ENCODE measurements around the gene REXO1. TPM values are rescaled to one million over a fixed set of nuclear protein-coding genes. Genes with fewer than 3 reads are reported as not detected.

The REXO1 gene
- total and polyA plus RNA-seq, 2 donors = 3.8 to 28.7 TPM

DNA sequence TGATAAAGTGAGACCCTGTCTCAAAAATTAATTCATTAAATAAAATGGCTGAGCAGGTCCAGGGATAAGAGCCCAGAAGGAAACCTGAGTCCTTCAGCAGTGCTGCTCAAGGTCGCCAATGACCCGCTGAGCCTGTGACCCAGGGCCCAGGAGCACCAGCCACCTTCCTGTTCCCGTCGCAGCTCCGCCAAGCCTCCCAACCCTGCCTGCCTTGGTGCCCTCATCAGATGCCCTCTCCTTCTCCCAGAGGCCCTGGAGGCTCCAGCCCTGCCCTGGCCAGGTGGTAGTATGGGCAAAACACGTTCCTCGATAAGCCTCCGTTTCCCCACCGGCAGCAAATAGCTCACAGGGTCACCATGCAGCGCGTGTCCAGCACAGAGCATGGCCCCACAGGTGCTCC, 2.6 kb downstream of the REXO1 start:
- H3K27me3 ChIP-seq (ENCODE audit: control insufficient read depth in 2 of 2, insufficient read depth in 1 of 2, low read length in 1 of 2) = no peaks in the 10 kb centered on the region
- no peak overlapping the region for H3K4me3 ChIP-seq (ENCODE audit: low read length in 2 of 2)
- H3K27ac ChIP-seq (ENCODE audit: low read depth in 1 of 2, low read length in 1 of 2) = no peak overlapping the region
- DNase-seq (ENCODE audit: low read depth in 6 of 9, low spot score in 9 of 9) = no peak
- peaks cover 33 to 64% of the 10 kb centered on the region in 2 donors for H3K4me1 ChIP-seq (ENCODE audit: control insufficient read depth in 2 of 2, insufficient read depth in 2 of 2, low read length in 2 of 2)
- H3K9me3 ChIP-seq (ENCODE audit: control insufficient read depth in 2 of 2, insufficient read depth in 1 of 2, low read length in 1 of 2) = no peaks in the 10 kb centered on the region
- peaks cover 21 to 30% of the 10 kb centered on the region in 2 donors for H3K36me3 ChIP-seq (ENCODE audit: control insufficient read depth in 2 of 2, insufficient read depth in 2 of 2, low read length in 1 of 2)
- 97% methylated on average over 11 of the region's 11 CpGs for WGBS

DNA sequence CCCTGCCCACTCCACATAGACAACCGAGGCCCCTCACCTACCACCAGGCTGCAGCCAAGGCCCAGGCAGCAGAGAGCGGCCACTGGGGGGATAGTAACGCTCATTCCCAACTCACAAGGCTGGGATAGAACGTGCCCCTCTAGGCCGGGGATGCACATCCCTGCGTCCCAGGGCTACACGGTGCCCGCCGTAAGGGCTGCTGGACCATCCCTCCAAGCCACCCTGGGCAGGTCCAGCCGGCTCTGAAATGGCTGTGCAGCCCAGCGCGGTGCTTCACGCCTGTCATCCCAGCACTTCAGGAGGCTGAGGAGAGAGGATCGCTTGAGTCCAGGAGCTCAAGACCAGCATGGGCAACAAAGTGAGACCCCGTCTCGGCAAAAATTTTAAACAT, 3.2 kb downstream of the REXO1 start:
- WGBS = 98% methylated on average over 16 of the region's 16 CpGs
- H3K4me3 ChIP-seq (ENCODE audit: low read length in 2 of 2) = no peak overlapping the region

DNA sequence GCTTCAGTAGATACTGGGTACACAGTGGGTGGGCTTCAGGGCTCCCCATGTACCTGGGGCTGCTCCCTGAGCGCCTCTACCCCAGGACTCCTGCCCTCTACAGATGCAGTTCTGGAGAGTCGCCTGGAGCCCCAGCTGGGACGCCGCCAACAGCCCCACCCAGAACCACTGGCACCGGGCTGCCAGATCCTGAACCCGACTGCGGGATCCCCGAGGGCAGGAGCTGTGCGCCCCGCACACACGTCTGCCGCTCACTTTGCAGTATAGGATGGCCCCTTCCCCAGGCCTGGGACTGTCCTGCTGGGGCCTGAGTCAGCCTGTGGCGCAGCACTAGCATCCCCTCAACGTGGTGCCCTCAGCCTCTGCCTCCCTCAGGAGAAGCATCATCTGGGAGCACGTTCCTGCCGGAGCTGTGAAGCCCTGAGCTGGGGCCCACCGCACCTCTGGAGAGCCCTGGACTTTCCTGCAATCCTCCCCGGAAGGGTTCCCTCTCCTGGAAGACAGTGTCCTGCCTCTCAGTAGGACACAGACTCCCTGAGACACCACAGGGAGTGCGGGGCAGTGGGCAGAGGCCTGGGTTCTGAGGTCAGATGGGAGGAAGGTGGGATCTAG, 3.7 kb downstream of the REXO1 start:
- no peaks in the 10 kb centered on the region for H3K27me3 ChIP-seq (ENCODE audit: control insufficient read depth in 2 of 2, insufficient read depth in 1 of 2, low read length in 1 of 2)
- no peaks in the 10 kb centered on the region for H3K9me3 ChIP-seq (ENCODE audit: control insufficient read depth in 2 of 2, insufficient read depth in 1 of 2, low read length in 1 of 2)
- DNase-seq (ENCODE audit: low read depth in 6 of 9, low spot score in 9 of 9) = no peak
- 97% methylated on average over 19 of the region's 19 CpGs for WGBS
- no peak overlapping the region for H3K4me3 ChIP-seq (ENCODE audit: low read length in 2 of 2)
- no peak overlapping the region for H3K27ac ChIP-seq (ENCODE audit: low read depth in 1 of 2, low read length in 1 of 2)
- peaks cover 44 to 65% of the 10 kb centered on the region in 2 donors for H3K4me1 ChIP-seq (ENCODE audit: control insufficient read depth in 2 of 2, insufficient read depth in 2 of 2, low read length in 2 of 2)
- peaks cover 25 to 33% of the 10 kb centered on the region in 2 donors for H3K36me3 ChIP-seq (ENCODE audit: control insufficient read depth in 2 of 2, insufficient read depth in 2 of 2, low read length in 1 of 2)

More for the DNA sequence above, 3.2 kb downstream of the REXO1 start:
- no peak for DNase-seq (ENCODE audit: low read depth in 6 of 9, low spot score in 9 of 9)
- H3K36me3 ChIP-seq (ENCODE audit: control insufficient read depth in 2 of 2, insufficient read depth in 2 of 2, low read length in 1 of 2) = peaks cover 21 to 30% of the 10 kb centered on the region in 2 donors
- no peak overlapping the region for H3K27ac ChIP-seq (ENCODE audit: low read depth in 1 of 2, low read length in 1 of 2)
- no peaks in the 10 kb centered on the region for H3K27me3 ChIP-seq (ENCODE audit: control insufficient read depth in 2 of 2, insufficient read depth in 1 of 2, low read length in 1 of 2)
- H3K4me1 ChIP-seq (ENCODE audit: control insufficient read depth in 2 of 2, insufficient read depth in 2 of 2, low read length in 2 of 2) = peaks cover 39 to 65% of the 10 kb centered on the region in 2 donors
- H3K9me3 ChIP-seq (ENCODE audit: control insufficient read depth in 2 of 2, insufficient read depth in 1 of 2, low read length in 1 of 2) = no peaks in the 10 kb centered on the region

DNA sequence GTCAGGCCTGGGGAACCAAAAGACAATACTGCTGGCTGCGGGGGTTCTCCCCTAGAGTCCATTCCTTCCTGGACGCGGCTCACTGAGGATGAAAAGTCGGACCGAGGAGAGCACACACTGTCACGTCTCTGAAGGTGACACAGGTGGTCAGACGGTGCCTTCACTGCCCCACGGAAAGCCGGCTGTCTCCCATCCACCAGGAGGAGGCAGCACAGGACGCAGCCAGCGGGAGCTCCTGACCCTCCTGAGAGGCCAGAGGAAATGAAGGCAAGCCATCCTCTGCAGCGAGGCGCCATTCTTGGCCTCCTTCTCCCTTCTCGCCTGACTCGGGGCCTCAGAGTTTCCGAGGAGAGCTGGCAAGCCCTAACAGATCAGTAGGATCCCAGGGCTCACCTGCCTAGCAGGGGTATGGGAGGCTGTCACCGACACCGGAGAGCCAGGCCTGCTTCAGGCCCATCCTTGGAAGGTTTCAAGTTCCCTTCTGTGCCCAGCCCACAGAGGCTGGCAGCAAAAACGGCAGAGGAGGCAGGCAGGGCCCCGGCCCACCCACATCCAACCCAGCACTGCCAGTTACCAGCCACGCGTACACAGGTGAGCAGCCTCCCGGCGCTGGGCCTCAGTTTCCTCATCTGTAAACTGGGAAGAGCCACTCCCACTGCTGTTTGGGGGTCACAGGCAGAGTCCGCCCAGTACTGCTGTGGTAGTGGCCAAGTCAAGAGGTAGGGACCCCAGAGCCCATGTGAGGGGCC, 4.5 kb downstream of the REXO1 start:
- H3K4me3 ChIP-seq (ENCODE audit: low read length in 2 of 2) = no peak overlapping the region
- WGBS = 94% methylated on average over 25 of the region's 25 CpGs
- H3K27me3 ChIP-seq (ENCODE audit: control insufficient read depth in 2 of 2, insufficient read depth in 1 of 2, low read length in 1 of 2) = no peaks in the 10 kb centered on the region
- H3K4me1 ChIP-seq (ENCODE audit: control insufficient read depth in 2 of 2, insufficient read depth in 2 of 2, low read length in 2 of 2) = peaks cover 40 to 57% of the 10 kb centered on the region in 2 donors
- no peaks in the 10 kb centered on the region for H3K9me3 ChIP-seq (ENCODE audit: control insufficient read depth in 2 of 2, insufficient read depth in 1 of 2, low read length in 1 of 2)
- H3K27ac ChIP-seq (ENCODE audit: low read depth in 1 of 2, low read length in 1 of 2) = no peak overlapping the region
- DNase-seq (ENCODE audit: low read depth in 6 of 9, low spot score in 9 of 9) = no peak
- H3K36me3 ChIP-seq (ENCODE audit: control insufficient read depth in 2 of 2, insufficient read depth in 2 of 2, low read length in 1 of 2) = peaks cover 27 to 35% of the 10 kb centered on the region in 2 donors

DNA sequence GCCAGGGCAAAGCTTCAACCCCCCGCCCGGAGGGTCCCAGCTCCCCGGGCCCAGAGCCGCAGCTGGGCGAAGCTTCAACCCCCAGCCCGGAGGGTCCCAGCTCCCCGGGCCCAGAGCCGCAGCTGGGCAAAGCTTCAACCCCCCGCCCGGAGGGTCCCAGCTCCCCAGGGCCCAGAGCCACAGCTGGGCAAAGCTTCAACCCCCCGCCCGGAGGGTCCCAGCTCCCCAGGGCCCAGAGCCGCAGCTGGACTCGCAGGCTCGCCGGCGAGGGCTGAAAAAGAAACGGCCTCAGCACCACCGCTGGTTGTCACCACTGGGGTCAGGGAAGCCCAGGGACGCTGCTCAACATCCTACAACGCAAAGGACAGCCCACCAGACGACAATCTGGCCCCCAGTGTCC, 5.2 kb downstream of the REXO1 start:
- peaks cover 31 to 35% of the 10 kb centered on the region in 2 donors for H3K36me3 ChIP-seq (ENCODE audit: control insufficient read depth in 2 of 2, insufficient read depth in 2 of 2, low read length in 1 of 2)
- no peak overlapping the region for H3K4me3 ChIP-seq (ENCODE audit: low read length in 2 of 2)
- peaks cover 38 to 55% of the 10 kb centered on the region in 2 donors for H3K4me1 ChIP-seq (ENCODE audit: control insufficient read depth in 2 of 2, insufficient read depth in 2 of 2, low read length in 2 of 2)
- WGBS = 93% methylated on average over 22 of the region's 22 CpGs
- no peak overlapping the region for H3K27ac ChIP-seq (ENCODE audit: low read depth in 1 of 2, low read length in 1 of 2)
- H3K27me3 ChIP-seq (ENCODE audit: control insufficient read depth in 2 of 2, insufficient read depth in 1 of 2, low read length in 1 of 2) = no peaks in the 10 kb centered on the region
- no peaks in the 10 kb centered on the region for H3K9me3 ChIP-seq (ENCODE audit: control insufficient read depth in 2 of 2, insufficient read depth in 1 of 2, low read length in 1 of 2)
- DNase-seq (ENCODE audit: low read depth in 6 of 9, low spot score in 9 of 9) = no peak

DNA sequence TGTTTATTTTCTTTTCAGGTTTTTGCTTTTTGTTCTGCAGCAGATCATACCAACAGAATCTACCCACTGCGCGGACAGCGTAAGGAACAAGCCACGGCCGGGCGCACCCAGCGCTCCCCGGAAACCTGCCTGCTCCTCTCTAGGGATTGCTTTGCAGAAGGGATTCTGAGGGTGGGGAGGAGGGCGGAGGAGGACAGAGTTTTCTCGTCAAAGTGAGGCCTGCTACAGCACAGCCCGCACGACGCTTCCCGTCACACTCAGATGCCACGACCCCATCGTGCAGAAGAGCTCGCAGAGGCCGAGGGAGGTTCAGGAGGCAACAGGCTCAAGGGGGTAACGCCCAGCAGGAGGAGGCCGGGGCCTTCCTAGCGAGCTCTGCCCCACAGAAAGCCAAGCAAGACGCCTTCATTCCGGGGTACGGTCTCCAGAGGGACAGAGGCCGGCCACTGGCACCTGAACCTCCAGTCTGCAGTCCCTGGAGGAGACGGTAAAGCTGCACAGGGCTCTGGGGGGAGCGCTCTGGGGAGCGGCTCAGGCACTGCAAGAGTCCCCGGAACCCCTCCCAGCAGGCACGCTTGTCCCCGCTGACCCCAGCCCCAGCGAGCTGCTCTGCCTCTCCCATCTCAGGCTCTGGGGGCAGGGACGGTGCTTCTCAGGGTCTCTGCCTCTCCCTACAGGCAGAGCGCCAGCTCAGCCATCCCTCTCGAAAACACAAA, 6.9 kb downstream of the REXO1 start:
- peaks cover 28 to 49% of the 10 kb centered on the region in 2 donors for H3K4me1 ChIP-seq (ENCODE audit: control insufficient read depth in 2 of 2, insufficient read depth in 2 of 2, low read length in 2 of 2)
- H3K27me3 ChIP-seq (ENCODE audit: control insufficient read depth in 2 of 2, insufficient read depth in 1 of 2, low read length in 1 of 2) = no peaks in the 10 kb centered on the region
- peaks cover 35 to 39% of the 10 kb centered on the region in 2 donors for H3K36me3 ChIP-seq (ENCODE audit: control insufficient read depth in 2 of 2, insufficient read depth in 2 of 2, low read length in 1 of 2)
- 95% methylated on average over 35 of the region's 35 CpGs for WGBS
- no peak for DNase-seq (ENCODE audit: low read depth in 6 of 9, low spot score in 9 of 9)
- no peak overlapping the region for H3K4me3 ChIP-seq (ENCODE audit: low read length in 2 of 2)
- H3K9me3 ChIP-seq (ENCODE audit: control insufficient read depth in 2 of 2, insufficient read depth in 1 of 2, low read length in 1 of 2) = no peaks in the 10 kb centered on the region
- no peak overlapping the region for H3K27ac ChIP-seq (ENCODE audit: low read depth in 1 of 2, low read length in 1 of 2)

DNA sequence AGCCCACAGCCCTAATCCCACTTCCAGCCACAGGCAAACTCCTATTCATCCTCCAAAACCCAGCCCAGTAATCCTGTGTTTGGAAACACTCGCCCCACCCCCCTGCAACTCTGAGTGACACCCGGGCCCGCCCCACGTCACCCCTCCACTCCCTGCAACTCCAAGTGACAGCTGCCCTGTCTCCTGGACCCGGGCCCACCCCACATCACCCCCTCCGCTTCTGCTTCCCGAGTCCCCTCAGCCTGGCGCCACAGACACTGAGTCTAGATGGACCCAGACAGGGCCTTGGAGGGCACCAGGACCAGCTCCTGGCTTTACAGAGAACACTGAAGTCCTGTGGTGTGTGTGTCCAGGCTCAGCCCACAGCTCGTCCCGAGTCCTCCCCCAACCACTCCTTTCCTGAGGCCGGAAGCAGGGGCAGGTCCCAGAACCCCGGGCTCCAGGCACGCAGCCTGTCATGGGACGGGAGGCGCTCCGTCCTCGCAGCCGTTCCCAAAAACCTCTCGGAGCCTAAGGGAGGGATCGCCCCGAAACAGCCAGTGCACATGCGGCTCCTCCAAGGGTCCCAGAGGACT, 7.7 kb downstream of the REXO1 start:
- Histone ChIP-seq H3K9me3 (ENCODE audit: control insufficient read depth in 2 of 2, insufficient read depth in 1 of 2, low read length in 1 of 2) (no peaks in the 10 kb centered on the region), H3K4me1 (ENCODE audit: control insufficient read depth in 2 of 2, insufficient read depth in 2 of 2, low read length in 2 of 2) (peaks cover 26 to 42% of the 10 kb centered on the region in 2 donors), H3K27ac (ENCODE audit: low read depth in 1 of 2, low read length in 1 of 2) (peak overlapping the region in 1 of 2 donors; percentile 68), H3K27me3 (ENCODE audit: control insufficient read depth in 2 of 2, insufficient read depth in 1 of 2, low read length in 1 of 2) (no peaks in the 10 kb centered on the region), H3K4me3 (ENCODE audit: low read length in 2 of 2) (no peak overlapping the region), H3K36me3 (ENCODE audit: control insufficient read depth in 2 of 2, insufficient read depth in 2 of 2, low read length in 1 of 2) (peaks cover 36% of the 10 kb centered on the region in 2 donors)
- no peak for DNase-seq (ENCODE audit: low read depth in 6 of 9, low spot score in 9 of 9)
- 90% methylated on average over 22 of the region's 22 CpGs for WGBS

DNA sequence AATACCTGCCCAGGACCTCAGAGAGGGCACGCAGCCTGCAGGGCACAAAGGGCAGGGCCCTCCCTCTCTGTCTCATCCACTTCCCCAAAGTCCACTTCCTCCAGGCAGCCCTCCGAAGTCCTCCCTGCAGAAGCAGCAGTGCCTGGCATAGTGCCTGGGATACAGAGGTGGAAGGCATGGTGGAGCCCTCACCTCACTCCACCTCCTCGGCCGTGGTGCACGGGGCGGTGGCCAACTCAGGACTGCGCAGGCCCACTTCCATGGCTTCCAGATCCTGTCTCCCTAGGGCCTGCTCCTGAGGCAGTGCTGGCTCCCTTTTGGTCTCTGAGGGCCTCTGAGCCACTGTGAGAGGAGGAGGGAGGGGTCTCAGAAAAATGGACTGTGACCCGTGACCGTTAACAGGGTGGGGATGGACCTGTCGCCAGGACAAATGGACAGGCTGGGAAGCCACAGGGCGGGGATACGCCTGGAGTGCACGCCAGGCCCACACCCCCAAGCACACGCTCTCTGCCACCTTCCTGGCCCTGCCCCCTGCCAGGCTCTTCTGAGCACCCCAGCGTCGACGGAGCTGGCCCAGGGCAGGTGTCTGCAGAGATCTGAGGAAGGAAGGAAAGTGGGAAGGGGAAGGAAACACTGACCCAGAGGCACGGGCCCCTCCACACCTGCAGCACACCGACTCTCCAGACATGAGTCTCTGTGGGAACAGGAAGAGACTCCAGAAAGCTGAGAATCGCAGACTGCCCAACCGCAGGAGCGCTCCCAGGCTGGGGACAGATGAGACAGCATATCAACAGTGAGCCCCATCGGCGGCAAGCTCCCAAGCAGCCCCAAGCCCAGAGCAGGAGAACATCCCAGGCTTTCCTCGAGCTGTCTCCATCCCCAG, 8.4 kb downstream of the REXO1 start:
- Histone ChIP-seq H3K4me1 (ENCODE audit: control insufficient read depth in 2 of 2, insufficient read depth in 2 of 2, low read length in 2 of 2) (peaks cover 26 to 40% of the 10 kb centered on the region in 2 donors), H3K36me3 (ENCODE audit: control insufficient read depth in 2 of 2, insufficient read depth in 2 of 2, low read length in 1 of 2) (peaks cover 31 to 36% of the 10 kb centered on the region in 2 donors), H3K27me3 (ENCODE audit: control insufficient read depth in 2 of 2, insufficient read depth in 1 of 2, low read length in 1 of 2) (no peaks in the 10 kb centered on the region), H3K27ac (ENCODE audit: low read depth in 1 of 2, low read length in 1 of 2) (peak overlapping the region in 1 of 2 donors; percentile 25), H3K4me3 (ENCODE audit: low read length in 2 of 2) (no peak overlapping the region), H3K9me3 (ENCODE audit: control insufficient read depth in 2 of 2, insufficient read depth in 1 of 2, low read length in 1 of 2) (no peaks in the 10 kb centered on the region)
- DNase-seq (ENCODE audit: low read depth in 6 of 9, low spot score in 9 of 9) = no peak
- 43% methylated on average over 25 of the region's 25 CpGs for WGBS

All from thymus (tissue), 11 donors.